Measurements from ENCODE around the gene SWAP70.

SWAP70 gene

DNA sequence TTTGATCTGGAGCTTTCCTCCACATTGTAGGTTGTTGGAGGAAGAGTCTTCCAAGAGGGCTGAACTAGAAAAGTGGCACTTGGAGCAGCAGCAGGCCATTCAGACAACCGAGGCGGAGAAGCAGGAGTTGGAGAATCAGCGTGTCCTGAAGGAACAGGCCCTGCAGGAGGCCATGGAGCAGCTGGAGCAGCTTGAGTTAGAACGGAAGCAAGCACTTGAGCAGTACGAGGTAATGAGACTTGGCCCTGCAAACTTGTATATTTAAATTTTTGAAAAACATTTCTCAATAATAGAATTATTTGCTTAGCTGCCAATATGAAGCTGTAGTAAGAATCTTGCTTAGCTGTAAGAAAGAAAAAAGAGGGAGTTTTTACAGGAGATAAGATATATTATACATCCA lies 84.0 kb downstream of the SWAP70 start:
- TF ChIP-seq, protein P1, sequence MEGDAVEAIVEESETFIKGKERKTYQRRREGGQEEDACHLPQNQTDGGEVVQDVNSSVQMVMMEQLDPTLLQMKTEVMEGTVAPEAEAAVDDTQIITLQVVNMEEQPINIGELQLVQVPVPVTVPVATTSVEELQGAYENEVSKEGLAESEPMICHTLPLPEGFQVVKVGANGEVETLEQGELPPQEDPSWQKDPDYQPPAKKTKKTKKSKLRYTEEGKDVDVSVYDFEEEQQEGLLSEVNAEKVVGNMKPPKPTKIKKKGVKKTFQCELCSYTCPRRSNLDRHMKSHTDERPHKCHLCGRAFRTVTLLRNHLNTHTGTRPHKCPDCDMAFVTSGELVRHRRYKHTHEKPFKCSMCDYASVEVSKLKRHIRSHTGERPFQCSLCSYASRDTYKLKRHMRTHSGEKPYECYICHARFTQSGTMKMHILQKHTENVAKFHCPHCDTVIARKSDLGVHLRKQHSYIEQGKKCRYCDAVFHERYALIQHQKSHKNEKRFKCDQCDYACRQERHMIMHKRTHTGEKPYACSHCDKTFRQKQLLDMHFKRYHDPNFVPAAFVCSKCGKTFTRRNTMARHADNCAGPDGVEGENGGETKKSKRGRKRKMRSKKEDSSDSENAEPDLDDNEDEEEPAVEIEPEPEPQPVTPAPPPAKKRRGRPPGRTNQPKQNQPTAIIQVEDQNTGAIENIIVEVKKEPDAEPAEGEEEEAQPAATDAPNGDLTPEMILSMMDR (IDR thresholded peaks at IDR 0.05; ENCODE audit: low read length, missing control alignments), result no peak
- no peak for DNase-seq (ENCODE audit: low read depth)
- H3K4me3 ChIP-seq (replicated peaks; ENCODE audit: low read depth, low read length), result no peak overlapping the region

DNA sequence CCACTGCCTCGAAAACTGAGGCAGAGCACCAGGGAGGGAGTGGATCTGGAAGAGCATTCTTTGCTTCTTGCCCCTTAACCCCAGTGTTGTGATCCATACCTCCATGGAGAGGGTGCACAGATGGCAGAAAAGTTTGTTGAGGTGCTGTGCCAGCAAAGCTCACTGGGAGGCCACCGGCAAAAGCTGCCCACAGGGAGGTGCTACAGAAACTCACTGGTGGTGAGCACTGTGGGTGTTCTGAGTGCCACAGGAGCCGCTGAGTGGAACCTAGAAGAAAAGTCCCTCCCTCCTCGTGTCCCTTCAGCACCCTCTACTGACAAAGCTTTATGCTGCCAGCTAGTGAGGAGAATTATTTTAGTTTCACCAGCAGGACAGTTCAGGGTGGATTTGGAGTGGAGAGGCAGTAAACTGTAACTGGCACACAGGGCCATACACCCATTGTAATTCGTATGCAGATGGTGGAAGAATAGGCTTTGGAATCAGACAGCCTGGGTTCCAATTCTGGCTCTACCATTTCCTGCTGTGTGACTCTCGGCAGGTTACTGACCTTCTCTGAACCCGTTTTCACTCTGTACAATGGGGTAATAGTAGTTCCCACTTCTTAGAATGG lies 84.6 kb downstream of the SWAP70 start:
- DNase-seq (ENCODE audit: low read depth), result peak; percentile 89
- H3K4me3 ChIP-seq (replicated peaks; ENCODE audit: low read depth, low read length), result no peak overlapping the region

DNA sequence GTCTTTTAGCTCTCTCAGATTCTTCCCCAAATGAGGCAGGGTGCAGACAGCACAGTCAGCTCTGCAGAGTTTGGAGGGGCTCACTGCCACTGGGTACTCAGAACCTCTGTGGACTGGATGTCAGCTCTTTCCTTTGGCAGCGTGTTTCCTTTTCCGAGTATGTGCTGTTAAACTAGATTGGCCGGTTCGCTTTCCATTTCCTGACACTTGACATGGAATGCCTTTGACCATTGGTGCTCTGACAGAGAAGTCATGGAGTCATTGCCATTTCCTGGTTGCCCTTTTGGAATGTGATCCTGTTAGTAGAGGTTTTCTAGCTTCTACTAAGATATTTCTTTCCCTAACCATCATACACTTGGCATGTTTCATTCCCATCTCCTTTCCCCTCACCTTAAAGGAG lies 86.7 kb downstream of the SWAP70 start:
- TF ChIP-seq, protein P1 (IDR thresholded peaks at IDR 0.05; ENCODE audit: low read length, missing control alignments), result no peak
- DNase-seq (ENCODE audit: low read depth), result no peak
- H3K4me3 ChIP-seq (replicated peaks; ENCODE audit: low read depth, low read length), result no peak overlapping the region

More for the DNA sequence above, 84.6 kb downstream of the SWAP70 start:
- TF ChIP-seq, protein P1 (IDR thresholded peaks at IDR 0.05; ENCODE audit: low read length, missing control alignments), result peak; percentile 74

DNA sequence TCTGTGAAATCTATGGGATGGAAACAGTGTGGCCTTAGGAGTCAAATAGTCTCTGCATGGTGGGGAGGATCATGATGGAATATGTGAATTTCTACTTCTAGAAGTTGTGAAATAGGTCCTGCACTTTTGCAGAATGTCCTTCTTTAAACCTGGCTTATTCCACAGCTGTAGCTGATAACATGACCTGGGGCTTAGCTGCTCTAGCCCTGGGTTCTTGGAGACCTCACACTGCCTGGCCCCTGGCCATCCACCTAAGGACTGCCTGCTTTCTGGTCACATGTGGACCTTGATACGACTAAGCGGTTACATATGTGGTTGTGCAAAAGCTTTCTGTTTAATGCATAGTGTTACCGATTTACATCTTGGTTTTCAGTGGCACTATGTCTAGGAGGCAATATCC lies 88.2 kb downstream of the SWAP70 start:
- TF ChIP-seq, protein P1 (IDR thresholded peaks at IDR 0.05; ENCODE audit: low read length, missing control alignments), result no peak
- no peak overlapping the region for H3K4me3 ChIP-seq (replicated peaks; ENCODE audit: low read depth, low read length)
- DNase-seq (ENCODE audit: low read depth), result peak; percentile 33

DNA sequence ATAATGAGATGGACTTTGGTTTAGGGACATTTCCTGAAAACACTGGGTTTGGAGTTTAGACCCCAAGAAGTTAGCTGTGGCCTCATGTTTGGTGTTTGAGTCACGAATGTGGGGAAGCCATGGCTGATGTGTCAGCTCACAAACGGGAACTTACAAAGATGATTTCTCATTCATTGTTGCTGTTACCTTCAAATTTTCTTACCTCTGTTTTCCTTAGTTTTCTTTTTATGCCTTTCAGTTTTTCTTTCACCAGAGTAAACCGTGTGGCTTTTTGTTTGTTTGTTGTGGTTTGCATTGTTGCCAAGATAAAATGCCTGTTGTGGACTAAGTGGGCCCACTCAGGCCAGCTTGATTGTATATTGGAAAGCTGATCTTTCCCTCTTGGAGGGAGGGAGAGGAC lies 89.1 kb downstream of the SWAP70 start:
- DNase-seq (ENCODE audit: low read depth), result peak; percentile 57
- TF ChIP-seq, protein P1 (IDR thresholded peaks at IDR 0.05; ENCODE audit: low read length, missing control alignments), result no peak
- H3K4me3 ChIP-seq (replicated peaks; ENCODE audit: low read depth, low read length), result no peak overlapping the region

DNA sequence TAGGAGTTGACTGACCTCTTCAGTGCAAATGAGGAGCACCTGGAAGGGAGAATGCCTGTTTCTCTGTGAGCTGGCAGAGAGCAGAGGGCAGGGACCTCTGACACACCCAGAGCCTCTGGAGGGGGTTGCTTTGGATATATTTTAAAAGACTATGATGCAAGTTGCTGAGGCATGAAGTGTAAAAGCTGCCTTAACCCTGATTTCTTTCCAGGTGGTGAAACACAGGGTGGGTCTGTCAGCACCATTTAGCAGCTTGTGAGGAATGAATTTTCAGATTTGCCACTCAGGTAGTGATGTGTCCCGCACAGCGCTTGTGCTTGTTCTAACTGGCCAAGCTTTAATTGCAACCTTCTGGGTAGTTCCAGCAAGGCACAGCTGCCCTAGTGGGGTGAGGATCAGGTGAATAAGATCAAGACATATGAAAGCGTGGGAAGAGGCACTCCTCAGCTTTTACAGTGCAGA lies 90.2 kb downstream of the SWAP70 start:
- H3K4me3 ChIP-seq (replicated peaks; ENCODE audit: low read depth, low read length), result no peak overlapping the region
- no peak for DNase-seq (ENCODE audit: low read depth)

More for the DNA sequence above, 90.2 kb downstream of the SWAP70 start:
- TF ChIP-seq, protein P1 (IDR thresholded peaks at IDR 0.05; ENCODE audit: low read length, missing control alignments), result no peak
